ENCODE data around the gene CX3CL1.
"Not testable (repeated sequence)": the region's sequence is repeated elsewhere in the genome, so short reads cannot be mapped to it uniquely, and the experiment has no call there.

Gene CX3CL1

GRCh38 chr16:57357330-57358085 is 14.8 kb upstream of the CX3CL1 start:
- DNase-seq (ENCODE audit: low spot score) = no peak

- DNase-seq (ENCODE audit: low spot score) = no peak
These were observed 14.2 kb upstream of the CX3CL1 start for GRCh38 chr16:57358086-57358420.

GRCh38 chr16:57358527-57359095 is 13.7 kb upstream of the CX3CL1 start, which contains the start of gene CCL22:
Gene CCL22, plus strand, starts transcription at chr16:57358783. Its CDS starts 34 bp downstream, at chr16:57358817.
- no peak for DNase-seq (ENCODE audit: low spot score)

DNA sequence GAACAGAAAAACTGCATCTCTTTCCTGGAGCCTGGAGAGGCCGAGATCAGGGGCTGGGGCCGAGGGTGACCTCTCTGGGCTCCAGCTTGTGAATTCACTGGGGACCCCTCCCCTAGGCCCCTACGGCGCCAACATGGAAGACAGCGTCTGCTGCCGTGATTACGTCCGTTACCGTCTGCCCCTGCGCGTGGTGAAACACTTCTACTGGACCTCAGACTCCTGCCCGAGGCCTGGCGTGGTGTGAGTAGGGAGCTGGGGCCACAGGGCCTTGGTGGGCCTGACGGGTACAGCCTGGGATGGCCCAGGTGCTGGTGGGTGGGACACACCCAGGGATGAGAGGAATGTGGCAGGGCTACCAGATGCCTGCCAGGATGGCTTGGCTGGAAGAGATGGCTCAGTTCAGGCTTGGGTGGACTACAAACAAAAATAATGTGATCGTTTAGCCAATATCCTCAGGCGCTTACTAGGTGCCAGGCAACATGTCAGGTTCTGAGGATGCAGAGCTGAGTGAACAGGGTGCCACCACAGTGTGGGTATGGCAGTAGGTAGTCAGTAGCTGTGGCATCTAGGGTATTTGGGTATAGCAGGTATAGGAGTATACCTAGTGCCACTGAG is 11.9 kb upstream of the CX3CL1 start:
- DNase-seq (ENCODE audit: low spot score) = no peak

DNA sequence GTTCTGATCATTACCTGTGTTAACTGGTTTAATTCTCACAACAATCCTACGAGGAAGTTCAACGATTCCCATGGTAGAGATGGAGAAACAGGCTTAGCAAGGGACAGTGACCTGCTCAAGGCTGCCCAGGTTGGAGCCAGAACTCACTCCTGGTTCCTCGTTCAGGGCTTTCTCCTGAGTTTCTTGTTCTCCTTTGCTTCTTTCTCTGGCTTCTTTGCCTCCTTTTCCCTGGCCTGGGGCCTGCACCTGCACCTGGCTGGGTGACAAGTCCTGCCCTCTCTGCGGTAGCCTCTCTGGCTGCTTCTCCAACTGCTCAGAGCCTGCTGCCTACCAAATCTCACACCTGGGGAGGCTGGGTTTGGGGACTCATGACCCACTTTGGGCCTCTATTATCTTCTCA is 10.9 kb upstream of the CX3CL1 start:
- DNase-seq (ENCODE audit: low spot score) = no peak

DNA sequence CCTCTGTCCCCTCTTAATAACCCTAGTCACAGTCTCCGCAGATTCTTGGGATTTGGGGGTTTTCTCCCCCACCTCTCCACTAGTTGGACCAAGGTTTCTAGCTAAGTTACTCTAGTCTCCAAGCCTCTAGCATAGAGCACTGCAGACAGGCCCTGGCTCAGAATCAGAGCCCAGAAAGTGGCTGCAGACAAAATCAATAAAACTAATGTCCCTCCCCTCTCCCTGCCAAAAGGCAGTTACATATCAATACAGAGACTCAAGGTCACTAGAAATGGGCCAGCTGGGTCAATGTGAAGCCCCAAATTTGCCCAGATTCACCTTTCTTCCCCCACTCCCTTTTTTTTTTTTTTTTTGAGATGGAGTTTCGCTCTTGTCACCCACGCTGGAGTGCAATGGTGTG is 8.1 kb upstream of the CX3CL1 start:
- no peak for DNase-seq (ENCODE audit: low spot score)

- DNase-seq (ENCODE audit: low spot score) = no peak
These were observed 5.7 kb upstream of the CX3CL1 start for GRCh38 chr16:57366544-57367040.

GRCh38 chr16:57367116-57367752 is 5.1 kb upstream of the CX3CL1 start:
- DNase-seq (ENCODE audit: low spot score) = no peak

DNA sequence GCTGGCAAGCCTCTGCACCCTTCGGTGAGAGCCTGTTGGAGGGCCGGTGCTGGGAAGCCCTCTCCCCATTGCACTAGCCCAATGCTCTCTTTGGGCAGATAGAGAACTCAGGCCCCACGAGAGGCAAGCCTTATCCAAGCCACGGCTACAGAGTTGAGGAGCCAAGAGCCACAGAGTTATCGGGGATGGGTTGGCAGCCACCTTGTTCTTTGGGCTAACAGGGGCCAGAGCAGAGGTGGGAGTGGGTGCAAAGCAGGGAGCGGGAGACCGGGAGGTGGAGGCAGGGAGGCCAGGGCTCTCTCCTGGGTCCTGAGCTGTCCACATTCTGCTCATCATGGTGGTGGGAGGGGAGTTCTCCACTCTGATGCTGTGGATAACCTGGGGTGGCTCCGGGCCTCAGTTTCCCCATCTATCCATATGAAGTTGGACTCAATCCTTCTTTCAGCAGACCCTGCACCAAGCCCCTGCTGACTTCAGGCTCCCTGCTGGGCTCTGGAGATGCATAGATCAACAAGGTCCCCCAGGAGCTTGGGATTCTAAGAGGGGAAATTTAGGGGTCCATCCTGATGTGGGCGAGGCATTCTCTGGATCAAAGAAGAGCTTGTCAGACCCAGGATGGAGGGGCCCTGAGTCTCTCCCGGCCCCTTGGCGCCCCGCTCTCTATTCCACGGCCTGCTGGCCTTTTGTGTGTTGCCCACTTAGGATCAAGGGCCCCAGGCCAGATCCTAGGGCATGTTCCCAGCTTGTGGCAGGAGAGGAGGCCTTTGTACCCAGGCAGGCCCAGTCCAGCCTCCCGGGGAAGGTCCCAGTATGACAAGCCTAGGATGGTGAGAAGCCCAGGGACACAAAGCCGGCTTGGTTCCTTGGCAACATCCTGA is 557 bp upstream of the CX3CL1 start:
- DNase-seq (ENCODE audit: low spot score) = no peak

- no peak for DNase-seq (ENCODE audit: low spot score)
These were observed 1.0 kb downstream of the CX3CL1 start for GRCh38 chr16:57373117-57373947.

GRCh38 chr16:57374067-57374534 is 1.8 kb downstream of the CX3CL1 start:
- no peak for DNase-seq (ENCODE audit: low spot score)

DNA sequence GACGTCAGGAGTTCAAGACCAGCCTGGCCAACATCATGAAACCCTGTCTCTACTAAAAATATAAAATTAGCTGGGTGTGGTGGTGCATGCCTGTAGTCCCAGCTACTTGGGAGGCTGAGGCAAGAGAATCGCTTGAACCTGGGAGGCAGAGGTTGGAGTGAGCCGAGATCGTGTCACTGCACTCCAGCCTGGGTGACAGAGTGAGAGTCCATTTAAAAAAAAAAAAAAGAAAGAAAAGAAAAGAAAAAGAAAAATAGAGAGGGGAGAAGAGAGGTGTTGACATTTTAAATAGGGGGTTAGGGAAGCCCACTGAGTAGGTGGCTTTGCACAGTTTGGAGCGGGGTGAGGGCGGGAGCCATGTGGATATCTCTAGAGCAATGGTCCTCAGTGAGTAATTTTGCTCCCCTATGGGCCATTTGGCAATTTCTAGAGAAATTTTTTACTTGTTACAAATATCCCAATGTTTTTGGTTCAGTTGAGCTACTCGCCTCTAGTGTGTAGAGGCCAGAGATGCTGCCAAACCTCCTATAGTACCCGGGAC is 2.7 kb downstream of the CX3CL1 start:
- not testable (repeated sequence) for DNase-seq (ENCODE audit: low spot score)

GRCh38 chr16:57376313-57376818 is 4.1 kb downstream of the CX3CL1 start:
- DNase-seq (ENCODE audit: low spot score) = no peak

GRCh38 chr16:57377080-57377841 is 5.0 kb downstream of the CX3CL1 start:
- no peak for DNase-seq (ENCODE audit: low spot score)

DNA sequence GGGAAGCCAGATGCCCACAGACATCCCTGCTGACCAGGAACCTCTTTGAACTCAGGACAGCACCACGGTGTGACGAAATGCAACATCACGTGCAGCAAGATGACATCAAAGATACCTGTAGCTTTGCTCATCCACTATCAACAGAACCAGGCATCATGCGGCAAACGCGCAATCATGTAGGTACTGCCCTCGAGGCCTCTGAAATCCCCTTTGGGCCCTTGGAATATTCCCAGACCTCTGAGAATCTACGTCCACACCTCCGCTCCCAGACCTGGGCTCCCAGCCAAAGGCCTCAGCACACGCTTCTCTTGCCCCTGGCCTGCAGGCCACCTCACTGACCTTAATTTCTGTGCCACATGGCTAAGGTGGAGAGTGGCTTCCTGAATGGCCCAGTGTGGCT is 7.3 kb downstream of the CX3CL1 start:
- DNase-seq (ENCODE audit: low spot score) = no peak

DNA sequence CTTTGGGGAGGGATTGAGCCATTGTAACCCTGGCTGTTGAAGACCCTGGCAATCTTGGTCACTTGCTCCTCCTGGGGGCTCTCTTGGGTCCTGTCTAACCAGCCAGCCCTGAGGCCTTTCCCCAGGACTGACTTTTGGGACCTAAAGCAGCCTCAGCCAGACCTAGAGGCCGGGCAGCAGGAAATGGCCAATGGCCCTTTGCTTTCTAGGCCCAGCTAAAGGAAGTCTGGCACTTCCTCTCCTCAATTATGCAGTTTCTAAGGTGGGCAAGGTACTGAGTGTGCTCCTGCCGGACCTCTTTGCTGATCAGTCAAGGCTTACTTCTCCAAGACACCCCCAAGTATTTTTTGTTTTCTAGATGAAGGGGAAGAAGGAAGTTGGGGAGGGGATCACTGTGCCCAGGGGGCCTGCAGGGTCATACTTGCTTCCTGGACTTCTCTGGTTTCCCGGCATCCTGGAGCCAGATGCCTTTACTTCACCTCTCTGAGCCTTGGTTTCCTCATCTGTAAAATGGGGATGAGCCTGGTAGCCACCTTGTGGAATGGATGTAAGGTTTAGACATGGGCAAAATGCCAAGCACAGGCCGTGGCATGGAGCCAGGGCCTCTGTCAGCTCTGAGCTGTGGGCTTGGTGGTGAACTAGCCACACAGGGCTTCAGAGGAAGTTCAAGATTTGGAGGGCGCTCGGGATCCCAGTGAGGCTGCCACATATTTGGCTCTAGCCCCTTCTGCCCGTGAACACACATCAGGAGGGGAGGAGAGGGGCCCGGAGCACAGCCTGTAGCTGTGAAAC is 8.6 kb downstream of the CX3CL1 start:
- no peak for DNase-seq (ENCODE audit: low spot score)

GRCh38 chr16:57381791-57382534 is 9.7 kb downstream of the CX3CL1 start:
- DNase-seq (ENCODE audit: low spot score) = no peak

All from LoVo (cell line).